Mesendoderm (in vitro differentiated cells): ENCODE measurements around the gene CLEC1B.

Source experiments
- DNase-seq: peaks from one replicate; pipeline ENCODE4 v3.0.0; 2013
- H2AK5ac ChIP-seq: 2 replicates; pipeline ENCODE4 v1.6.1; 2013; ENCODE audit warnings: low read length, inconsistent platforms
- H2BK120ac ChIP-seq: 2 replicates; pipeline ENCODE4 v1.6.1; 2013; ENCODE audit warnings: low read depth, mild to moderate bottlenecking, low read length, moderate library complexity, mixed read lengths
- H2BK15ac ChIP-seq: replicated peaks from 2 replicates; pipeline ENCODE4 v1.6.1; 2013; ENCODE audit warnings: low read depth, mild to moderate bottlenecking, moderate library complexity
- H2BK5ac ChIP-seq: 2 replicates; pipeline ENCODE4 v1.6.1; 2013; ENCODE audit warnings: low read length, inconsistent platforms
- H3K18ac ChIP-seq: 2 replicates; pipeline ENCODE4 v1.6.1; 2013; ENCODE audit warnings: mild to moderate bottlenecking, low read length, mixed read lengths
- H3K23ac ChIP-seq: one replicate; pipeline ENCODE4 v1.6.1; 2013; ENCODE audit warnings: low read length
- H3K27ac ChIP-seq: 2 replicates; pipeline ENCODE4 v1.5.1; 2013; ENCODE audit warnings: low read depth, mild to moderate bottlenecking, inconsistent platforms, low read length, moderate library complexity
- H3K27me3 ChIP-seq: 2 replicates; pipeline ENCODE4 v1.6.1; 2013; ENCODE audit warnings: low read length, control low read depth, mild to moderate bottlenecking, inconsistent platforms; ENCODE audit not compliant: insufficient read depth, poor library complexity
- H3K36me3 ChIP-seq: 2 replicates; pipeline ENCODE4 v1.6.1; 2013; ENCODE audit warnings: low read length, inconsistent platforms; ENCODE audit not compliant: control insufficient read depth, insufficient read depth
- H3K4ac ChIP-seq: one replicate; pipeline ENCODE4 v1.6.1; 2013; ENCODE audit warnings: low read depth, mild to moderate bottlenecking, low read length, moderate library complexity
- H3K4me1 ChIP-seq: 2 replicates; pipeline ENCODE4 v1.6.1; 2013; ENCODE audit warnings: low read depth, low read length, inconsistent platforms; ENCODE audit not compliant: control insufficient read depth
- H3K4me2 ChIP-seq: 2 replicates; pipeline ENCODE4 v1.6.1; 2013; ENCODE audit warnings: low read length
- H3K4me3 ChIP-seq: 2 replicates; pipeline ENCODE4 v1.5.1; 2013; ENCODE audit warnings: mild to moderate bottlenecking, low read length
- H3K56ac ChIP-seq: one replicate; pipeline ENCODE4 v1.6.1; 2013; ENCODE audit warnings: low read length
- H3K79me1 ChIP-seq: 2 replicates; pipeline ENCODE4 v1.6.1; 2013; ENCODE audit warnings: low read length, inconsistent platforms
- H3K79me2 ChIP-seq: 2 replicates; pipeline ENCODE4 v1.6.1; 2013; ENCODE audit warnings: mild to moderate bottlenecking, low read length; ENCODE audit not compliant: control insufficient read depth, insufficient read depth
- H3K9ac ChIP-seq: 2 replicates; pipeline ENCODE4 v1.6.1; 2013; ENCODE audit warnings: low read length, inconsistent platforms
- H4K5ac ChIP-seq: one replicate; pipeline ENCODE4 v1.6.1; 2013; ENCODE audit warnings: low read length
- H4K8ac ChIP-seq: one replicate; pipeline ENCODE4 v1.6.1; 2013; ENCODE audit warnings: low read depth, mild to moderate bottlenecking, control low read depth, low read length, moderate library complexity
- WGBS: extraction: QIAGEN DNeasy Blood & Tissue Kit; methylation state at CpG from one replicate; pipeline ENCODE4 v1.1.7; 2013; ENCODE audit warnings: low lambda C conversion rate, missing lambda C conversion rate; ENCODE audit not compliant: insufficient coverage; ENCODE audit errors: extremely low coverage; 5-methylcytosine and 5-hydroxymethylcytosine counted together

Gene CLEC1B

GRCh38 chr12:9944391-9944790, 54.5 kb downstream of the CLEC1B start:
- Histone ChIP-seq H3K23ac (no peak overlapping the region), H3K56ac (no peak overlapping the region), H3K27me3 (no peaks in the 10 kb centered on the region), H3K4me2 (no peak overlapping the region), H2BK120ac (no peak overlapping the region), H3K18ac (no peak overlapping the region), H3K27ac (no peak overlapping the region), H3K4ac (no peak overlapping the region), H3K79me1 (no peaks in the 10 kb centered on the region), H3K36me3 (no peaks in the 10 kb centered on the region), H4K5ac (no peak overlapping the region), H4K8ac (no peak overlapping the region), H2BK15ac (no peak overlapping the region), H2BK5ac (no peak overlapping the region), H3K79me2 (no peaks in the 10 kb centered on the region), H2AK5ac (no peak overlapping the region), H3K4me3 (no peak overlapping the region), H3K9ac (no peak overlapping the region), H3K4me1 (no peaks in the 10 kb centered on the region)
- no peak for DNase-seq
- WGBS = 100% methylated on average over 1 of the region's 2 CpGs

DNA sequence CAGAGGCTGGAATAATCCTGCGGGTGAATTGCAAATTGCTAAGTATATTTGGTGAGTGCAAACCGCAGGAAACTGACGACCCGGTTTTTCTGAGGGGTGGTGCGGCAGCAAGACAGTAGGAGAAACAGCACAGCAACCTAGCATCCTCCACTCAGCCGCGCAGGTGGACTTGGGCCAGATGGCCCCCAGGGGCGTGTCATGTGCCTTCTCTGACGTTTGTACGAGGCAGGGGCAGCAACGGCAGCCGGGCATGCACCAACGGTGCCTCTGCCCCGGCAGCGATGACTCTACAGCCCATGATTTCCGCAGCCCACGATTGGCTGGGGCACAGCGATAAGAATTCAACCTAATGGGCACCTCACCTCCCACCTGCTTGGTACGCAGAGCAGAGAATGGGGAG, 55.7 kb downstream of the CLEC1B start:
- Histone ChIP-seq H3K79me1 (no peaks in the 10 kb centered on the region), H3K56ac (no peak overlapping the region), H2BK5ac (no peak overlapping the region), H3K4me2 (no peak overlapping the region), H3K18ac (no peak overlapping the region), H3K9ac (no peak overlapping the region), H3K4ac (no peak overlapping the region), H3K79me2 (no peaks in the 10 kb centered on the region), H2BK15ac (no peak overlapping the region), H3K27ac (no peak overlapping the region), H2BK120ac (no peak overlapping the region), H4K5ac (no peak overlapping the region), H3K23ac (no peak overlapping the region), H3K4me3 (no peak overlapping the region), H4K8ac (no peak overlapping the region), H3K4me1 (no peaks in the 10 kb centered on the region), H3K27me3 (no peaks in the 10 kb centered on the region), H2AK5ac (no peak overlapping the region), H3K36me3 (no peaks in the 10 kb centered on the region)
- no peak for DNase-seq
- WGBS = no CpG with 5 or more reads among the region's 19 CpGs
